ENCODE measurements around the gene HINT2. TPM values are rescaled to one million over a fixed set of nuclear protein-coding genes. Genes with fewer than 3 reads are reported as not detected.

HINT2 gene
- total RNA-seq, 1 experiment from 2014 or later = 35.9 TPM

- Histone ChIP-seq H3K9me3 (ENCODE audit: control insufficient read depth, low read depth, low read length) (no peaks in the 10 kb centered on the region), H2BK12ac (ENCODE audit: insufficient read length, low read depth, low read length) (no peak overlapping the region), H2BK120ac (ENCODE audit: low read depth, low read length, poor library complexity, severe bottlenecking) (no peak overlapping the region), H3K4me2 (ENCODE audit: insufficient read depth, insufficient read length, low read length) (no peak overlapping the region), H3T11ph (ENCODE audit: low read length) (no peak overlapping the region), H3K27ac (ENCODE audit: insufficient read length, low read depth, low read length) (no peak overlapping the region), H3K4me1 (ENCODE audit: insufficient read depth, low read length) (peaks cover 3% of the 10 kb centered on the region; the same call in 1 of the 2 replicates), H3K18ac (ENCODE audit: insufficient read length, low read depth, low read length) (no peak overlapping the region), H3K9ac (ENCODE audit: extremely low read depth, insufficient read length, low read length) (no peak overlapping the region), H4K8ac (replicated peaks; ENCODE audit: insufficient read length, low read depth, low read length) (no peak overlapping the region), H3K14ac (ENCODE audit: insufficient read depth, low read length) (no peak overlapping the region), H2BK15ac (ENCODE audit: low read depth, low read length) (no peak overlapping the region), H3K23me2 (ENCODE audit: insufficient read length, low read depth, low read length, poor library complexity, severe bottlenecking) (no peaks in the 10 kb centered on the region), H3K23ac (ENCODE audit: insufficient read length, low read depth, low read length) (no peak overlapping the region), H2AK5ac (ENCODE audit: insufficient read length, low read length) (no peak overlapping the region), H3K79me2 (ENCODE audit: insufficient read depth, low read length) (no peaks in the 10 kb centered on the region), H3K79me1 (ENCODE audit: insufficient read depth, low read depth, low read length, poor library complexity, severe bottlenecking) (no peaks in the 10 kb centered on the region), H3K56ac (ENCODE audit: insufficient read length, low read depth, low read length) (no peak overlapping the region), H2BK20ac (ENCODE audit: low read depth, low read length, poor library complexity, severe bottlenecking) (no peak overlapping the region), H2BK5ac (ENCODE audit: insufficient read length, low read length) (no peak overlapping the region), H4K5ac (ENCODE audit: insufficient read length, low read depth, low read length) (no peak overlapping the region), H4K20me1 (ENCODE audit: control insufficient read depth, insufficient read depth, insufficient read length) (no peaks in the 10 kb centered on the region), H3K4ac (ENCODE audit: low read depth, low read length) (no peak overlapping the region), H4K91ac (ENCODE audit: insufficient read length, low read depth, low read length) (no peak overlapping the region), H2AFZ (ENCODE audit: low read length) (no peak overlapping the region), H3K27me3 (ENCODE audit: insufficient read depth, low read length) (no peaks in the 10 kb centered on the region)
- Mint-ChIP-seq H3K36me3 (ENCODE audit: insufficient read depth in 1 of 3, low read depth in 3 of 3) (peaks cover 0 to 3% (median 0%) of the 10 kb centered on the region in 3 experiments; a peak in 1 of 7 replicates), H3K27me3 (ENCODE audit: low read depth) (peaks cover 7% of the 10 kb centered on the region), H3K9me3 (no peaks in the 10 kb centered on the region), H3K27ac (no peak overlapping the region), H3K4me1 (peaks cover 19 to 27% of the 10 kb centered on the region in 2 experiments), H3K4me3 (no peak overlapping the region)
- no peak for DNase-seq
- TF ChIP-seq, protein P1, sequence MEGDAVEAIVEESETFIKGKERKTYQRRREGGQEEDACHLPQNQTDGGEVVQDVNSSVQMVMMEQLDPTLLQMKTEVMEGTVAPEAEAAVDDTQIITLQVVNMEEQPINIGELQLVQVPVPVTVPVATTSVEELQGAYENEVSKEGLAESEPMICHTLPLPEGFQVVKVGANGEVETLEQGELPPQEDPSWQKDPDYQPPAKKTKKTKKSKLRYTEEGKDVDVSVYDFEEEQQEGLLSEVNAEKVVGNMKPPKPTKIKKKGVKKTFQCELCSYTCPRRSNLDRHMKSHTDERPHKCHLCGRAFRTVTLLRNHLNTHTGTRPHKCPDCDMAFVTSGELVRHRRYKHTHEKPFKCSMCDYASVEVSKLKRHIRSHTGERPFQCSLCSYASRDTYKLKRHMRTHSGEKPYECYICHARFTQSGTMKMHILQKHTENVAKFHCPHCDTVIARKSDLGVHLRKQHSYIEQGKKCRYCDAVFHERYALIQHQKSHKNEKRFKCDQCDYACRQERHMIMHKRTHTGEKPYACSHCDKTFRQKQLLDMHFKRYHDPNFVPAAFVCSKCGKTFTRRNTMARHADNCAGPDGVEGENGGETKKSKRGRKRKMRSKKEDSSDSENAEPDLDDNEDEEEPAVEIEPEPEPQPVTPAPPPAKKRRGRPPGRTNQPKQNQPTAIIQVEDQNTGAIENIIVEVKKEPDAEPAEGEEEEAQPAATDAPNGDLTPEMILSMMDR (conservative IDR thresholded peaks at IDR 0.05) = no peak
Observed at GRCh38 chr9:35820076-35820475, 5.2 kb upstream of the HINT2 start.

Data from H9 (cell line).